GM13976 (cell line): Measurements from ENCODE around the gene CRADD.

Experiments used
- DNase-seq: peaks from one replicate; pipeline ENCODE4 v3.0.0; 2012; ENCODE audit warnings: low spot score
- in situ Hi-C: fragments of 300-500 bp; cut with MboI; formaldehyde crosslinking; loops from one replicate; pipeline ENCODE4 v1.12.0; 2022; ENCODE audit warnings: low sequenced_read_pairs, mixed read lengths, inconsistent platforms; ENCODE audit not compliant: unreplicated experiment
- TF ChIP-seq, protein P1 (sequence below): IDR thresholded peaks from 2 replicates; pipeline ENCODE4 v1.5.1; 2012; ENCODE audit warnings: borderline replicate concordance, mild to moderate bottlenecking; ENCODE audit not compliant: insufficient read depth; ENCODE audit errors: extremely low read depth, missing control alignments, control extremely low read depth

The CRADD gene

DNA sequence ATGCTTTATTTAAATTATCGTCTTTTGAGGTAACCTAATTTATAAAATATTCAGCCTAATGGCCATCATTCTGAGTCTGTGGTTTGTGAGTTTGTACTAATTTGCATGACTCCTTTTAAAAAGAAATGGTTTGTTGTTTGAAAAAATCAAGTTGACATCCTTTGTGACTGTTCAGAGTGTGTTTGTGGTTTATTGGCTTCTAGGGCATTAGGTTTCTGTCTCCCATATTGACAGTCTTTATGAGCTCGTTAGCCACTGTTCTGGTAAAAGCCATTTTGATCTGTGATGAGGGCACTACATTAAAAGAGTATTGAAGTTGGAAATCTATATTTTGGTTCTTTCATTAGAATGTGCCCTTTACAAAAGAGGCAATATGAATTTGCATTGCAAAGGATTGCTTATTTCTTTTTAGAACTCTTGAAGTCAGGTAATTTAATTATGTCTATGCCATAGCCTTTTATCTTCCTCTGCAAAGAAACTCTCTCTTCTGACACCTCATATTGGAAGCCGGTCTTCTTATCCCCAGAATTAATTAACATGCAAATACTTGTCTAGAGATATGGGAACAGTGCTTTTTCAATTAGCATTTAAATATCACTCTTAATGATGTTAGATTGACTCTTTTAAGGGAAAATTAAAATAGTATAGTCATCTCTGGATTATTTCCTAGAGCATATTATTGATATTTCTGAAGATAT, 95.0 kb downstream of the CRADD start:
- in situ Hi-C loops: loop anchor here (25.0 kb wide), 1 partner anchor 315 kb away; no protein-coding TSS in a partner anchor
- TF ChIP-seq, protein P1, sequence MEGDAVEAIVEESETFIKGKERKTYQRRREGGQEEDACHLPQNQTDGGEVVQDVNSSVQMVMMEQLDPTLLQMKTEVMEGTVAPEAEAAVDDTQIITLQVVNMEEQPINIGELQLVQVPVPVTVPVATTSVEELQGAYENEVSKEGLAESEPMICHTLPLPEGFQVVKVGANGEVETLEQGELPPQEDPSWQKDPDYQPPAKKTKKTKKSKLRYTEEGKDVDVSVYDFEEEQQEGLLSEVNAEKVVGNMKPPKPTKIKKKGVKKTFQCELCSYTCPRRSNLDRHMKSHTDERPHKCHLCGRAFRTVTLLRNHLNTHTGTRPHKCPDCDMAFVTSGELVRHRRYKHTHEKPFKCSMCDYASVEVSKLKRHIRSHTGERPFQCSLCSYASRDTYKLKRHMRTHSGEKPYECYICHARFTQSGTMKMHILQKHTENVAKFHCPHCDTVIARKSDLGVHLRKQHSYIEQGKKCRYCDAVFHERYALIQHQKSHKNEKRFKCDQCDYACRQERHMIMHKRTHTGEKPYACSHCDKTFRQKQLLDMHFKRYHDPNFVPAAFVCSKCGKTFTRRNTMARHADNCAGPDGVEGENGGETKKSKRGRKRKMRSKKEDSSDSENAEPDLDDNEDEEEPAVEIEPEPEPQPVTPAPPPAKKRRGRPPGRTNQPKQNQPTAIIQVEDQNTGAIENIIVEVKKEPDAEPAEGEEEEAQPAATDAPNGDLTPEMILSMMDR: no peak
- DNase-seq: no peak

DNA sequence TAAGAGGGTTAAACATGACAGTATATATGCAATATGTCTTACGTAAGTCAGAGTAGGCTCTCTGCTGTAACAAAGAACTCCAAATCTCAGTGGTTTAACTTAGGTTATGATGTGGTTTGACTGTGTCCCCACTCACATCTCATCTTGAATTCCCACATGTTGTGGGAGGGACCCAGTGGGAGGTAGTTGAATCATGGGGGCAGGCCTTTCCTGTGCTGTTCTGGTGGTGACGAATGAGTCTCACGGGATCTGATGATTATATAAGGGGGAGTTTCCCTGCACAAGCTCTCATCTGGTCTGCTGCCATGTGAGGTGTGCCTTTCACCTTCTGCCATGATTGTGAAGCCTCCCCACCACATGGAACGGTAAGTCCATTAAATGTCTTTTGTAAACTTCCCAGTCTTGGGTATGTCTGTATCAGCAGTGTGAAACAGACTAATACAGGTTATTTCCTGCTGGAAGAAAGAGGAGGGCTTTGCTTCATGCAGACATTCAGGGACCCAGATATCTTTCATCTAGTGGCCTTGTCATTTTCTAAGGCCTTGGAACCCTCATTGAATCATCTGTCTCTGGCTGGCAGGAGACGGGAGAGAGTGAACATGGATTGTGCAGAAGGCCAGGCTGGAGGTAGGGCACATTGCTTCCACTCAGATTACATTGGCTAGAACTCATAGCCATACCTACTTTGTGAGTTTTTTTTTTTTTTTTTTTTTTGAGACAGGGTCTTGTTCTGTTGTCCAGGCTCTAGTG, 96.1 kb downstream of the CRADD start:
- TF ChIP-seq, protein P1: no peak
- in situ Hi-C loops: loop anchor here (25.0 kb wide), 1 partner anchor 314 kb away; no protein-coding TSS in a partner anchor
- no peak for DNase-seq

DNA sequence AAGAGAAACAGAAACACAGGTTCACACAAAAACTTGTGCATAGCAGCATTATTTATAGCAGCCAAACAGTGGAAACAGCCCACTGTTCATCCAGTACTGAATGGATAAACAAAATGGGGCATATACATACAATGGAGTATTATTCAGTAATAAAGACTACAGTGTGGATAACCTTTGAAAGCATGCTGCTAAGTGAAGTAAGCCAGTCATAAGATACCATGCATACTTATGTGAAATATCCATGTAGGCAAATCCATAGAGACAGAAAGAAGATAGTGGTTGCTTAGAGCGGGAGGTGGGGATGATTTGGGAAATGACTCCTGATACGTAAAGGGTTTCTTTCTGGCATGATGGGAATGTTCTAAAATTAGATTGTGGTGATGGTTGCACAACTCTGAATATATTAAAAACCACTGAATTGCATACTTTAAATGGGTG, 99.4 kb downstream of the CRADD start:
- in situ Hi-C loops: no loop called here
- DNase-seq: no peak
- TF ChIP-seq, protein P1: no peak

DNA sequence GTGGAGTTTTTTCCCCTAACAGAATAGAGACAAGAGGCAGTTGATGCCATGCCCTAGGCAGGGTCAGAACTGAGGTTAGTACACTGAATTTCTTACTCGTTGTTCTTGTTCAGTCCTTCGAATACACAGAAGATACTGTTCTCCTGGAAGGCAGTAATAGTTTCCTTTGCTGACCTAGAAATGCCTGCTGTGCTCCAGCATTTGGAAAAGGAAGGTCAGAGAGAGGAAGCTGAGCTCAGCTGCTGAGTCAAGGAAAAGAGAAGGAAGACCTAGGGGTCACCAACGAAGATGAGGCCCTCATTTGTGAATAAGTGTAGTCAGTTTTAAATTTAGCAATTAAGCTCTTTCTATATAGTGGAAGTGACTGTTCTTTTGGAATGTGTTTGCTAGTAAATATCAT, 100.1 kb downstream of the CRADD start:
- in situ Hi-C loops: no loop called here
- TF ChIP-seq, protein P1: no peak
- DNase-seq: no peak

DNA sequence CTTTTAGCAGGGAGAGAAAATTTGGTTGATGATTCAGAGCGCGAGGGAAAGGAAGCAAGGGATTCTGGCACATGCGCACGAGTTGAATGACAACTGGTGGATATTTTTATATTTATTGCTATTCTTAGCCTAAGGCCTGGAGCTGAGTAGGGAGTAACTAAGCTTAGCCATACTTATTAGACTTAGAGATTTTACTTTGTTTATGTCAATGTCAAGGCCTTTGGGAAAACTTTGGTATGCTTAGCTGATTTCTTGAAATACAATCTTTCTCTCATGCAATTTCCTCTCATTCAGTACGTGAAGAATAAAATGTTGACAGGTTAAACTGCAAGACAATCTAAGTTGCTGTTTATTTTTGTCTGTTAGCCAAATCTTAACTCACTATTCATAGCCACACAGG, 101.1 kb downstream of the CRADD start:
- TF ChIP-seq, protein P1: no peak
- DNase-seq: no peak
- in situ Hi-C loops: no loop called here

DNA sequence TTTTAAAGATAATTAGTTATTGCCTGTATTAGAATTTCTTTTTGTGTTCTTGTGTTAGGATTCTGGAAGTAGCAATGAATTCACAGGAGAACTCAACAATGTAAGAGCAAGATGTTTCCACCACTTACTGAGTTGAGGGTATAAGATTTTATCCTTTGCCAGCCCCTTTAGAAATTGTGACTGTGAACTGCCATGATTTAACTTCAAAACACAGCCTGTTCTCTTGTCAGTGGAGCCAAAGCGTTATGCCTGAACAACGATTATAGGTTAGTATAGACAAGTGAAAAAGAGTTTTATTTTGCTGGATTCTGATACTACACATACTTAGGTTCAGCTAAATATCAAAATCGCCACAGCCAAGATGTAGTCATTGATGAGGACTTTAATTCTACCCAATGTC, 101.6 kb downstream of the CRADD start:
- in situ Hi-C loops: no loop called here
- TF ChIP-seq, protein P1: no peak
- no peak for DNase-seq
